ENCODE results near the gene DLGAP1.

GRCh38 chr18:3839581-3839981, 615.5 kb downstream of the DLGAP1 start:
- no peak for TF ChIP-seq POLR2A (IDR thresholded peaks at IDR 0.05; ENCODE audit: low read length)
- no peak for TF ChIP-seq GATA1 (IDR thresholded peaks at IDR 0.05; ENCODE audit: low read depth, low read length)

Measured in erythroblast (primary cell).